Adrenal gland (tissue), 12 donors: ENCODE measurements around the gene SLC35A4. TPM values are rescaled to one million over a fixed set of nuclear protein-coding genes. Genes with fewer than 3 reads are reported as not detected.

Experiments used
- DNase-seq, 7 donors: peaks; one replicate each; pipeline ENCODE4 v3.0.0-alpha.2; 2019 to 2020
- H3K27ac ChIP-seq, 5 donors: fragments of 200-600 bp; sonication (generic) in 4 of 5; 1 replicate in 3 of 5; 2 replicates in 2 of 5; pipeline versions ENCODE4 v1.5.1 to v1.8.0; 2016 to 2020; ENCODE audit warnings: mild to moderate bottlenecking in 1 of 5
- H3K27me3 ChIP-seq: fragments of 200-600 bp; 2 replicates; pipeline ENCODE4 v1.8.0; 2021
- H3K36me3 ChIP-seq, 2 donors: fragments of 200-600 bp; replicated peaks in 1 of 2; 1 replicate in 1 of 2; 2 replicates in 1 of 2; pipeline versions ENCODE4 v1.5.1 to v1.8.0; 2018 to 2022
- H3K4me1 ChIP-seq, 2 donors: fragments of 200-600 bp; replicated peaks in 1 of 2; 1 replicate in 1 of 2; 2 replicates in 1 of 2; pipeline versions ENCODE4 v1.5.1 to v1.8.0; 2018 to 2021
- H3K4me3 ChIP-seq, 4 donors: fragments of 200-600 bp; sonication (generic) in 3 of 4; one replicate each; pipeline ENCODE4 v1.5.1; 2016 to 2018
- H3K9me3 ChIP-seq, 3 donors: fragments of 200-600 bp; sonication (generic) in 1 of 3; replicated peaks in 1 of 3; 1 replicate in 2 of 3; 2 replicates in 1 of 3; pipeline versions ENCODE4 v1.5.1 to v1.8.0; 2016 to 2021
- POLR2A ChIP-seq, 2 donors: fragments of 450-650 bp; IDR thresholded peaks; one replicate each; pipeline ENCODE4 v1.6.1; 2017; ENCODE audit warnings: antibody characterized with exemption in 2 of 2, mild to moderate bottlenecking in 2 of 2, moderate library complexity in 1 of 2
- WGBS, 4 donors: extraction: QIAGEN DNeasy Blood & Tissue Kit in 2 of 4; methylation state at CpG; one replicate each; pipeline versions ENCODE4 v1.1.5 to v1.1.7; 2013 to 2017; 5-methylcytosine and 5-hydroxymethylcytosine counted together
- intact Hi-C, 2 donors: fragments of 100-400 bp; cut with DNase I; formaldehyde crosslinking; loops; one replicate each; pipeline versions ENCODE4 v1.14.1 to v1.15.0; 2022 to 2023
- polyA plus RNA-seq, 3 donors: library from polyadenylated mRNA; stranded (reverse); fragments of 200-250 nt in 2 of 3; fragments of 350-450 nt in 1 of 3; fragmentation: Illumina TruSeq in 1 of 3; extraction: RNeasy Lipid Tissue Mini Kit (QIAGEN cat#74804) in 1 of 3; gene quantifications; one replicate each; pipeline ENCODE4 v1.2.3, GENCODE V29; 2013 to 2014
- total RNA-seq, 9 donors: library from RNA; depleted of rRNA in 4 of 9; stranded (reverse); fragments of >200 nt in 4 of 9; fragments of 120-200 nt in 1 of 9; fragmentation: NEBNext Ultra II Directional in 1 of 9; extraction: Animal tissue kit (Norgen Biotek cat#: 25700) in 1 of 9; gene quantifications; one replicate each; pipeline versions ENCODE4 v1.1.0 to v1.2.4, GENCODE V29; 2013 to 2023
- TF ChIP-seq, protein P1 (sequence below), 6 experiments: fragments of 450-650 bp in 4 of 6; fragments of 200-600 bp in 2 of 6; sonication (generic) in 1 of 6; IDR thresholded peaks; 1 replicate in 5 of 6; 2 replicates in 1 of 6; pipeline versions ENCODE4 v1.5.1 to v1.8.0; 2016 to 2021; ENCODE audit warnings: antibody characterized with exemption in 6 of 6, mild to moderate bottlenecking in 2 of 6, moderate library complexity in 1 of 6
- donor health status: healthy with polysubstance abuse.
- donor health status: Bipolar disorder and iron deficiency.
- donor health status: DM: yes; HTN: yes; CAD: no.
- donor health status: DM: no; HTN: no; CAD: no.
- donor health status: DM: no; HTN: no; CAD: no.
- donor health status: DM: yes; HTN: yes; CAD: no.

Gene SLC35A4
- total and polyA plus RNA-seq, 12 donors = 17.3 to 135 (median 82.2) TPM

GRCh38 chr5:140557136-140557805, 7.4 kb upstream of the SLC35A4 start, which contains the start of gene SRA1:
TSS of gene SRA1 (minus strand) at chr5:140557473. CDS start at chr5:140557452, 21 bp downstream.
- TF ChIP-seq POLR2A (IDR thresholded peaks at IDR 0.05) = peak; percentile 93 to 98
- TF ChIP-seq, protein P1, sequence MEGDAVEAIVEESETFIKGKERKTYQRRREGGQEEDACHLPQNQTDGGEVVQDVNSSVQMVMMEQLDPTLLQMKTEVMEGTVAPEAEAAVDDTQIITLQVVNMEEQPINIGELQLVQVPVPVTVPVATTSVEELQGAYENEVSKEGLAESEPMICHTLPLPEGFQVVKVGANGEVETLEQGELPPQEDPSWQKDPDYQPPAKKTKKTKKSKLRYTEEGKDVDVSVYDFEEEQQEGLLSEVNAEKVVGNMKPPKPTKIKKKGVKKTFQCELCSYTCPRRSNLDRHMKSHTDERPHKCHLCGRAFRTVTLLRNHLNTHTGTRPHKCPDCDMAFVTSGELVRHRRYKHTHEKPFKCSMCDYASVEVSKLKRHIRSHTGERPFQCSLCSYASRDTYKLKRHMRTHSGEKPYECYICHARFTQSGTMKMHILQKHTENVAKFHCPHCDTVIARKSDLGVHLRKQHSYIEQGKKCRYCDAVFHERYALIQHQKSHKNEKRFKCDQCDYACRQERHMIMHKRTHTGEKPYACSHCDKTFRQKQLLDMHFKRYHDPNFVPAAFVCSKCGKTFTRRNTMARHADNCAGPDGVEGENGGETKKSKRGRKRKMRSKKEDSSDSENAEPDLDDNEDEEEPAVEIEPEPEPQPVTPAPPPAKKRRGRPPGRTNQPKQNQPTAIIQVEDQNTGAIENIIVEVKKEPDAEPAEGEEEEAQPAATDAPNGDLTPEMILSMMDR (IDR thresholded peaks at IDR 0.05) = no peak
- H3K9me3 ChIP-seq = no peaks in the 10 kb centered on the region
- H3K36me3 ChIP-seq = peaks cover 0 to 9% of the 10 kb centered on the region in 2 donors
- peak within 1 kb of the TSS; percentile 92 to 95 (median 93) for H3K27ac ChIP-seq
- H3K4me3 ChIP-seq = peak within 1 kb of the TSS; percentile 71 to 93 (median 86)
- peaks cover 26 to 51% of the 10 kb centered on the region in 2 donors for H3K4me1 ChIP-seq
- no peaks in the 10 kb centered on the region for H3K27me3 ChIP-seq
- WGBS, 4 donors = 1 to 17% (median 3%) methylated on average over 3 to 46 of the region's 46 CpGs
- intact Hi-C loops = loop anchor here in 1 of 2 donors (5.0 kb wide), 1 partner anchor 80 kb away; the partner anchor contains the start of gene TMCO6
- DNase-seq = peak; percentile 92 to 96 (median 95)

- Histone ChIP-seq H3K27ac (peak overlapping the region; percentile 92 to 95 (median 93)), H3K4me3 (no peak overlapping the region), H3K9me3 (no peaks in the 10 kb centered on the region), H3K4me1 (peaks cover 33 to 57% of the 10 kb centered on the region in 2 donors), H3K27me3 (no peaks in the 10 kb centered on the region), H3K36me3 (peaks cover 0 to 9% of the 10 kb centered on the region in 2 donors)
- no peak for DNase-seq
- TF ChIP-seq, protein P1 (IDR thresholded peaks at IDR 0.05) = no peak
- TF ChIP-seq POLR2A (IDR thresholded peaks at IDR 0.05) = no peak
- 71 to 88% (median 81%) methylated on average over 3 of the region's 3 CpGs for WGBS, 4 donors
- intact Hi-C loops = loop anchor here in 1 of 2 donors (5.0 kb wide), 1 partner anchor 79 kb away; the partner anchor contains the start of gene TMCO6
Measured at GRCh38 chr5:140557965-140558364, 6.7 kb upstream of the SLC35A4 start.

DNA sequence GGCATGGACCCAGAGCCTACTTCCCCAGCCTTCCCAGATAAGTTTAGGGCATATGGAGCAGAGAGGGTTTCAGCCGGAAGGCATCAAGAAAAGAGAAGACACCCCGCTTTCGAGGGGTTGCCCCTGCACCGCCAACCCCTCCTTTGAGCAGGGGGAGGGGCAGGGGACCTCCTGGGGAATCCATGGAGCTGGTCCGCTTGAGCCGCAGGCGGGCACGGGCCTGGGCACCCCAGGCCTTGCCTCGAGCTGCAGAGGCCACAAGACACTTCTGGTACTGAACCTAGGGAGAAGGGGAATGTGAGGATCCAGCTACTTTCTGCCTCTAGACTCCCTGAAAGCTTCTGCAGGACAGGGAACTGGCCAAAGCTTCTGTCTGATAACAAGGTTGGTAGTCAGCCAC, 6.1 kb upstream of the SLC35A4 start:
- Histone ChIP-seq H3K36me3 (peaks cover 0 to 9% of the 10 kb centered on the region in 2 donors), H3K4me1 (peaks cover 39 to 57% of the 10 kb centered on the region in 2 donors), H3K27ac (peak overlapping the region in 2 of 5 donors; percentile 93 to 94), H3K27me3 (no peaks in the 10 kb centered on the region), H3K4me3 (no peak overlapping the region), H3K9me3 (no peaks in the 10 kb centered on the region)
- intact Hi-C loops = loop anchor here in 1 of 2 donors (5.0 kb wide), 1 partner anchor 79 kb away; the partner anchor contains the start of gene TMCO6
- 92 to 97% (median 96%) methylated on average over 5 to 9 of the region's 9 CpGs for WGBS, 4 donors
- TF ChIP-seq, protein P1 (IDR thresholded peaks at IDR 0.05) = no peak
- no peak for TF ChIP-seq POLR2A (IDR thresholded peaks at IDR 0.05)
- DNase-seq = no peak

DNA sequence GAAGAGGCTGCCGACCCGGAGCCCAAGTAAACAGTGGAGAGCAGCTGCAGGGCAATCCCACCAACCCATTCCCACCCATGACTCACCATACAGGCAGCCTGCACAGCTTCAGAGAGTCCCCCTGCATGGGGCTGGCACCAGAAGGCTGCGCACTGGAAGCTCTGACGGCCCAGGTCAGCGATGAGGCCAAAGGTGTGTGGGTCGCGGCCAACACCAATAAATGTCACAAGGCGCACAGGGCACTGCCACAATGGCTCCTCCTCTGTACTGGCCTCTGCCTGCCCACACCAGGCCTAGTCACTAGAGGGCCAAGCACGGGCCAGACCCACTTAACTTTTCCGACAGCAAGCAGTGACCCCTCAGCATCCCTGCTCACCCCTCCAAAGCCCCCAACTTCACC, 4.4 kb upstream of the SLC35A4 start:
- TF ChIP-seq, protein P1 (IDR thresholded peaks at IDR 0.05) = no peak
- Histone ChIP-seq H3K27me3 (no peaks in the 10 kb centered on the region), H3K4me1 (peaks cover 37 to 46% of the 10 kb centered on the region in 2 donors), H3K27ac (no peak overlapping the region), H3K4me3 (no peak overlapping the region), H3K9me3 (no peaks in the 10 kb centered on the region), H3K36me3 (peaks cover 0 to 9% of the 10 kb centered on the region in 2 donors)
- intact Hi-C loops = no loop called here
- peak in 1 of 7 donors; percentile 53 for DNase-seq
- 91 to 100% (median 94%) methylated on average over 2 to 10 of the region's 10 CpGs for WGBS, 4 donors
